Measurements from ENCODE around the gene FHL1.

GRCh38 chrX:136203951-136204350 lies 56.6 kb downstream of the FHL1 start:
- TF ChIP-seq CTCF (IDR thresholded peaks at IDR 0.05) = no peak
- TF ChIP-seq POLR2AphosphoS5 (IDR thresholded peaks at IDR 0.05) = no peak
- no peak for TF ChIP-seq POLR2A (IDR thresholded peaks at IDR 0.05)
- TF ChIP-seq EP300 (IDR thresholded peaks at IDR 0.05) = no peak

All from suprapubic skin (tissue), 4 donors.